Chondrocyte (in vitro differentiated cells): Measurements from ENCODE around the gene ATP5MK. TPM values are rescaled to one million over a fixed set of nuclear protein-coding genes. Genes with fewer than 3 reads are reported as not detected.

Experiments used
- DNase-seq: peaks from one replicate; pipeline ENCODE4 v3.0.0; 2021; ENCODE audit warnings: mixed read lengths, low spot score
- H3K27ac Mint-ChIP-seq: one replicate; pipeline ENCODE4 v1.8.0; 2021; ENCODE audit warnings: mild to moderate bottlenecking, moderate library complexity, mixed read lengths; ENCODE audit not compliant: unreplicated experiment
- H3K27me3 Mint-ChIP-seq: 2 replicates; pipeline ENCODE4 v1.8.0; 2021; ENCODE audit warnings: low read depth, mixed read lengths
- H3K36me3 Mint-ChIP-seq: 2 replicates; pipeline ENCODE4 v1.8.0; 2021; ENCODE audit warnings: low read depth, mixed read lengths
- H3K4me1 Mint-ChIP-seq: 2 replicates; pipeline ENCODE4 v1.8.0; 2021; ENCODE audit warnings: low read depth, mild to moderate bottlenecking, mixed read lengths
- H3K4me3 Mint-ChIP-seq: one replicate; pipeline ENCODE4 v1.8.0; 2021; ENCODE audit warnings: mild to moderate bottlenecking, moderate library complexity, mixed read lengths; ENCODE audit not compliant: unreplicated experiment
- H3K9me3 Mint-ChIP-seq: 2 replicates; pipeline ENCODE4 v1.8.0; 2021; ENCODE audit warnings: low read depth, mixed read lengths
- CTCF ChIP-seq: fragments of 200-600 bp; sonication (generic); IDR thresholded peaks from 2 replicates; pipeline ENCODE4 v1.5.0; 2021; ENCODE audit warnings: antibody characterized with exemption, mild to moderate bottlenecking, moderate library complexity
- total RNA-seq: library from RNA; stranded (reverse); gene quantifications from 3 replicates; pipeline ENCODE4 v1.2.1, GENCODE V29; 2021

The ATP5MK gene
- total RNA-seq, 1 donor from 2014 or later: 326 TPM

- no peak for TF ChIP-seq CTCF
- H3K36me3 Mint-ChIP-seq: peaks cover 38% of the 10 kb centered on the region
- H3K27ac Mint-ChIP-seq: no peak overlapping the region
- no peak for DNase-seq
- H3K27me3 Mint-ChIP-seq: no peaks in the 10 kb centered on the region
- H3K9me3 Mint-ChIP-seq: no peaks in the 10 kb centered on the region
- H3K4me3 Mint-ChIP-seq: no peak overlapping the region
- no peaks in the 10 kb centered on the region for H3K4me1 Mint-ChIP-seq
These were observed 17.3 kb upstream of the ATP5MK start for GRCh38 chr10:103413564-103413963.

DNA sequence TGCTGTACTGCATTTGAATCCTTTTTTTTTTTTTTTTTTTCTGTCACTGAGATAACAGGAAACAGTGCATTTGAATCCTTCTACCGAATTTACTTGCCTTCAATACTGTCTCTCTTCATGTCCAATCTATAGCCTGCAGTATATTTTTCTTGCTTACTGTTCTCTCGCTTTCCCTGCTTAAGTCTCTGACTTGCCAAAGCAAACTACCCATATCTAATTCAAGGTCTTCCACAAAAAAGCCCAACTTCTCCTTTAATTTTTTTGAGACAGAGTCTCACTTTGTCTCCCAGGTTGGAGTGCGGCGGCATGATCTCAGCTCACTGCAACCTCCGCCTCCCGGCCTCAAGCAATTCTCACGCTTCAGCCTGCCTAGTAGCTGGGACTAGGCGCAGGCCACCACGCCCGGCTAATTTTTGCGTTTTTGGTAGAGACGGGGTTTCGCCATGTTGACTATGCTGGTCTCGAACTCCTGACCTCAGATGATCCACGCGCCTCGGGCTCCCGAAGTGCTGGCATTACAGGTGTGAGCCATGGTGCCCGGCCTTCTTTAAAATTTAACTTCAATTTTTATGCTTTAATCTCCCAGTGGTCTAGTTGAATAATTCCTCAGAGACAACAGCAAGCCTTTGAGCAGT lies 1.0 kb upstream of the ATP5MK start:
- Mint-ChIP-seq H3K36me3 (peaks cover 12% of the 10 kb centered on the region), H3K4me3 (peak overlapping the region; percentile 91), H3K9me3 (no peaks in the 10 kb centered on the region), H3K4me1 (peaks cover 47% of the 10 kb centered on the region), H3K27me3 (no peaks in the 10 kb centered on the region), H3K27ac (peak overlapping the region; percentile 91)
- no peak for DNase-seq
- TF ChIP-seq CTCF: no peak

- H3K9me3 Mint-ChIP-seq: no peaks in the 10 kb centered on the region
- no peaks in the 10 kb centered on the region for H3K27me3 Mint-ChIP-seq
- peak overlapping the region; percentile 91 for H3K4me3 Mint-ChIP-seq
- no peak for DNase-seq
- peak; percentile 14 for TF ChIP-seq CTCF
- H3K4me1 Mint-ChIP-seq: peaks cover 47% of the 10 kb centered on the region
- peaks cover 13% of the 10 kb centered on the region for H3K36me3 Mint-ChIP-seq
- peak overlapping the region; percentile 91 for H3K27ac Mint-ChIP-seq
These were observed 463 bp upstream of the ATP5MK start for GRCh38 chr10:103396789-103397087.

DNA sequence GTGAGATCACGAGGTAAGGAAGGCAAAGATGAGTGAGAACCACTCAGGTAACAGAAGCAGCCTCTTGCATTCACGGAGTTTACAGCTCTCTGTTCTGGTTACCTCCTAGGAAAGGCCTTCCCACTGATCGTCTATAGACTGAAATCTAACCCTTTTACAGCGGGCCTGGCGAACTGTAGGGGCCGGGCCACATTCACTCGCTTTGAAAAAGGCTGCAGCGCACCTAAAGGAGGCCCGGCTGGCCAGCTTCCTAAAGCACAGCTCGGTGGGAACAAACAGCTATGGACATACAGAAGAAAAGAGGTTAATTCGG lies 565 bp downstream of the ATP5MK start:
- Mint-ChIP-seq H3K36me3 (peaks cover 13% of the 10 kb centered on the region), H3K4me3 (peak overlapping the region; percentile 91), H3K4me1 (peaks cover 47% of the 10 kb centered on the region), H3K27me3 (no peaks in the 10 kb centered on the region), H3K27ac (peak overlapping the region; percentile 91), H3K9me3 (no peaks in the 10 kb centered on the region)
- no peak for TF ChIP-seq CTCF
- no peak for DNase-seq

- no peak for DNase-seq
- no peaks in the 10 kb centered on the region for H3K27me3 Mint-ChIP-seq
- H3K9me3 Mint-ChIP-seq: no peaks in the 10 kb centered on the region
- peaks cover 47% of the 10 kb centered on the region for H3K4me1 Mint-ChIP-seq
- peaks cover 7% of the 10 kb centered on the region for H3K36me3 Mint-ChIP-seq
- H3K4me3 Mint-ChIP-seq: no peak overlapping the region
- peak overlapping the region; percentile 32 for H3K27ac Mint-ChIP-seq
- TF ChIP-seq CTCF: no peak
These were observed 2.1 kb downstream of the ATP5MK start for GRCh38 chr10:103394180-103394579.
